HCT116 (cell line): Measurements from ENCODE around the gene LAMA4. TPM values are rescaled to one million over a fixed set of nuclear protein-coding genes. Genes with fewer than 3 reads are reported as not detected.

Experiments used
- ATAC-seq: fragments of 200-7000 bp; cut with Tn5 transposase; 2 replicates; pipeline ENCODE4 v1.9.1; 2020; ENCODE audit warnings: mild to moderate bottlenecking, moderate library complexity
- BruUV-seq: library from RNA; stranded (reverse); fragments of 400-500 nt; replicated peaks from 2 replicates; lab custom pipeline; 2021; lab: Mats Ljungman, UMichigan
- CTCF ChIA-PET: fragments of 300-600 bp; sonication (Branson Sonifier 250); formaldehyde crosslinking; loops from one replicate; lab custom pipeline; 2021; ENCODE audit warnings: antibody characterized with exemption; lab: Charles Lee
- POLR2A ChIA-PET: fragments of 300-600, 350-600 bp; sonication (Branson Sonifier 250); formaldehyde crosslinking; loops from one replicate; lab custom pipeline; 2021; ENCODE audit warnings: antibody characterized with exemption; lab: Charles Lee
- RAD21 ChIA-PET, 2 experiments: fragments of 300-600 bp; sonication (Branson Sonifier 250); formaldehyde crosslinking; loops; one replicate each; lab custom pipeline; 2023; ENCODE audit warnings: low total read pairs in 2 of 2; ENCODE audit not compliant: uncharacterized antibody in 2 of 2, unreplicated experiment in 2 of 2, low non-redundant PET in 1 of 2; lab: Charles Lee
- DNase-seq: peaks from one replicate; pipeline ENCODE4 v3.0.0-alpha.2; 2010; ENCODE audit warnings: low read depth, low spot score
- H2AFZ ChIP-seq: fragments of 200-600 bp; shearing (Covaris generic), sonication (generic); 2 replicates; pipeline ENCODE4 v1.6.1; 2017; ENCODE audit warnings: low read depth, mixed run types, mixed read lengths, antibody characterized with exemption, low read length; ENCODE audit not compliant: poor library complexity, severe bottlenecking
- H3K27ac ChIP-seq: 2 replicates; pipeline ENCODE4 v1.5.1; 2012; ENCODE audit warnings: low read depth, low read length
- H3K27me3 ChIP-seq: fragments of 200-600 bp; sonication (generic); 2 replicates; pipeline ENCODE4 v1.6.1; 2016; ENCODE audit warnings: mixed run types, low read length, mixed read lengths; ENCODE audit not compliant: insufficient read depth
- H3K36me3 ChIP-seq, 2 experiments: fragments of 200-500 bp in 1 of 2; fragments of 200-600 bp in 1 of 2; sonication (Bioruptor generic) in 1 of 2; sonication (generic) in 1 of 2; 2 replicates each; pipeline versions ENCODE4 v1.5.1 to v1.6.1; 2014 to 2016; ENCODE audit warnings: low read length in 2 of 2, inconsistent platforms in 1 of 2, mixed read lengths in 1 of 2, mixed run types in 1 of 2; ENCODE audit not compliant: insufficient read depth in 2 of 2, control insufficient read depth in 1 of 2
- H3K4me1 ChIP-seq, 2 experiments: fragments of 200-600 bp in 1 of 2; sonication (generic) in 1 of 2; 2 replicates each; pipeline versions ENCODE4 v1.5.1 to v1.6.1; 2012 to 2017; ENCODE audit warnings: low read length in 2 of 2, inconsistent platforms in 1 of 2, mild to moderate bottlenecking in 1 of 2, mixed read lengths in 1 of 2, mixed run types in 1 of 2, moderate library complexity in 1 of 2; ENCODE audit not compliant: insufficient read depth in 2 of 2, control insufficient read depth in 1 of 2
- H3K4me2 ChIP-seq: fragments of 200-600 bp; sonication (generic); 2 replicates; pipeline ENCODE4 v1.6.1; 2017; ENCODE audit warnings: mixed run types, low read length, mixed read lengths
- H3K4me3 ChIP-seq, 2 experiments: fragments of 200-600 bp in 1 of 2; sonication (generic) in 1 of 2; replicated peaks in 1 of 2; 2 replicates each; pipeline ENCODE4 v1.5.1; 2011 to 2016; ENCODE audit warnings: low read length in 2 of 2, control low read depth in 1 of 2, low read depth in 1 of 2, mild to moderate bottlenecking in 1 of 2, mixed read lengths in 1 of 2, mixed run types in 1 of 2
- H3K79me2 ChIP-seq: fragments of 200-600 bp; sonication (generic); 2 replicates; pipeline ENCODE4 v1.6.1; 2017; ENCODE audit warnings: mild to moderate bottlenecking, mixed run types, low read length, moderate library complexity, mixed read lengths; ENCODE audit not compliant: insufficient read depth
- H3K9ac ChIP-seq: fragments of 200-600 bp; sonication (generic); 2 replicates; pipeline ENCODE4 v1.6.1; 2016; ENCODE audit warnings: low read length, mixed read lengths
- H3K9me2 ChIP-seq: fragments of 200-600 bp; sonication (generic), shearing (Covaris generic); 2 replicates; pipeline ENCODE4 v1.6.1; 2017; ENCODE audit warnings: mixed run types, mild to moderate bottlenecking, moderate library complexity; ENCODE audit not compliant: insufficient read depth
- H3K9me3 ChIP-seq, 2 experiments: fragments of 200-500 bp in 1 of 2; fragments of 200-600 bp in 1 of 2; sonication (Bioruptor generic) in 1 of 2; sonication (generic) in 1 of 2; 2 replicates each; pipeline ENCODE4 v1.6.1; 2014 to 2017; ENCODE audit warnings: low read length in 2 of 2, mixed read lengths in 2 of 2, inconsistent platforms in 1 of 2, low read depth in 1 of 2, mild to moderate bottlenecking in 1 of 2, mixed run types in 1 of 2, moderate library complexity in 1 of 2; ENCODE audit not compliant: control insufficient read depth in 1 of 2, insufficient read depth in 1 of 2
- H4K20me1 ChIP-seq: fragments of 200-600 bp; sonication (generic), shearing (Covaris generic); 2 replicates; pipeline ENCODE4 v1.6.1; 2017; ENCODE audit warnings: mixed run types, mild to moderate bottlenecking, moderate library complexity; ENCODE audit not compliant: insufficient read depth
- FOSL1 ChIP-seq: IDR thresholded peaks from 2 replicates; pipeline ENCODE4 v1.6.1; 2012; ENCODE audit warnings: low read depth
- JUND ChIP-seq: IDR thresholded peaks from 2 replicates; pipeline ENCODE4 v1.6.1; 2012
- SP1 ChIP-seq: IDR thresholded peaks from 2 replicates; pipeline ENCODE4 v1.6.1; 2012; ENCODE audit warnings: low read depth
- ZNF274 ChIP-seq: fragments of 200-500 bp; sonication (Bioruptor generic); IDR thresholded peaks from 2 replicates; pipeline ENCODE4 v1.6.1; 2014; ENCODE audit warnings: mild to moderate bottlenecking, low read depth, low read length, inconsistent platforms
- intact Hi-C: fragments of 100-400 bp; cut with micrococcal nuclease; formaldehyde crosslinking; loops from 2 replicates; pipeline ENCODE4 v1.10.0; 2022
- total RNA-seq: library from RNA; stranded (reverse); gene quantifications from one replicate; pipeline ENCODE4 v1.2.1, GENCODE V29; 2021; ENCODE audit not compliant: unreplicated experiment

The LAMA4 gene
- total RNA-seq, 1 experiment from 2014 or later, result 2.2 TPM

- Histone ChIP-seq H3K4me3 (no peak overlapping the region), H3K9ac (no peak overlapping the region), H3K27ac (no peak overlapping the region), H3K36me3 (no peaks in the 10 kb centered on the region), H3K79me2 (no peaks in the 10 kb centered on the region), H3K4me2 (peak overlapping the region; percentile 68), H2AFZ (peak overlapping the region; percentile 99), H4K20me1 (no peaks in the 10 kb centered on the region), H3K9me2 (no peaks in the 10 kb centered on the region), H3K9me3 (no peaks in the 10 kb centered on the region), H3K27me3 (no peaks in the 10 kb centered on the region), H3K4me1 (peaks cover 3 to 47% of the 10 kb centered on the region in 2 experiments; a peak in 3 of 4 replicates)
- ChIA-PET POLR2A (no interaction called here), RAD21 (no interaction called here), CTCF (no interaction called here)
- intact Hi-C loops, result no loop called here
- no TSS peak for BruUV-seq
- DNase-seq, result no peak
- TF ChIP-seq SP1 (no peak; the same call in 1 of the 2 replicates), FOSL1 (0 out of 2 replicates have a peak, but pooled peaks have one; percentile 18)
- no peak for ATAC-seq
Observed at GRCh38 chr6:112206110-112206458, 48.3 kb downstream of the LAMA4 start.

GRCh38 chr6:112205427-112206109 lies 48.8 kb downstream of the LAMA4 start:
- Histone ChIP-seq H3K27me3 (no peaks in the 10 kb centered on the region), H4K20me1 (no peaks in the 10 kb centered on the region), H3K4me1 (peaks cover 3 to 47% of the 10 kb centered on the region in 2 experiments; a peak in 3 of 4 replicates), H3K36me3 (no peaks in the 10 kb centered on the region), H3K9me2 (no peaks in the 10 kb centered on the region), H3K9me3 (no peaks in the 10 kb centered on the region), H3K9ac (peak overlapping the region; percentile 39; the same call in 1 of the 2 replicates), H3K4me3 (no peak overlapping the region), H3K4me2 (peak overlapping the region; percentile 68), H3K27ac (no peak overlapping the region), H2AFZ (peak overlapping the region; percentile 99), H3K79me2 (no peaks in the 10 kb centered on the region)
- DNase-seq (no peak), ATAC-seq (no peak)
- CTCF ChIA-PET, result no interaction called here
- RAD21 ChIA-PET, result no interaction called here
- BruUV-seq, result no TSS peak
- POLR2A ChIA-PET, result no interaction called here
- no peak for TF ChIP-seq ZNF274
- TF ChIP-seq SP1, result 0 out of 2 replicates have a peak, but pooled peaks have one; percentile 15
- TF ChIP-seq JUND, result 0 out of 2 replicates have a peak, but pooled peaks have one; percentile 14
- intact Hi-C loops, result no loop called here
